Activated naive CD4-positive, alpha-beta T cell treated with anti-CD3 and anti-CD28 coated beads, Interleukin-2, amount 50 U/mL, for 24 hours (primary cell): ENCODE results near the gene NTN3.
"Not testable (repeated sequence)": the region's sequence is repeated elsewhere in the genome, so short reads cannot be mapped to it uniquely, and the experiment has no call there.

Experiments
- H3K27ac Mint-ChIP-seq: one replicate; pipeline ENCODE4 v1.8.0; 2021; ENCODE audit warnings: mild to moderate bottlenecking, mixed read lengths
- H3K27me3 Mint-ChIP-seq: one replicate; pipeline ENCODE4 v1.8.0; 2021; ENCODE audit warnings: mixed read lengths
- H3K36me3 Mint-ChIP-seq: one replicate; pipeline ENCODE4 v1.8.0; 2021; ENCODE audit warnings: mixed read lengths
- H3K4me1 Mint-ChIP-seq: one replicate; pipeline ENCODE4 v1.8.0; 2021; ENCODE audit warnings: mixed read lengths
- H3K4me3 Mint-ChIP-seq: one replicate; pipeline ENCODE4 v1.8.0; 2021; ENCODE audit warnings: mild to moderate bottlenecking, mixed read lengths
- H3K9me3 Mint-ChIP-seq: one replicate; pipeline ENCODE4 v1.8.0; 2021; ENCODE audit warnings: mixed read lengths

NTN3 gene

GRCh38 chr16:2435236-2435635 is 35.9 kb upstream of the NTN3 start:
- not testable (repeated sequence) for H3K36me3 Mint-ChIP-seq

GRCh38 chr16:2436110-2436509 is 35.0 kb upstream of the NTN3 start:
- H3K36me3 Mint-ChIP-seq, result peaks cover 3% of the 10 kb centered on the region
- H3K4me3 Mint-ChIP-seq, result no peak overlapping the region
- H3K27me3 Mint-ChIP-seq, result no peaks in the 10 kb centered on the region
- H3K27ac Mint-ChIP-seq, result no peak overlapping the region
- peaks cover 8% of the 10 kb centered on the region for H3K4me1 Mint-ChIP-seq
- no peaks in the 10 kb centered on the region for H3K9me3 Mint-ChIP-seq

More at GRCh38 chr16:2435236-2435635, 35.9 kb upstream of the NTN3 start:
- peaks cover 15% of the 10 kb centered on the region for H3K4me1 Mint-ChIP-seq
- not testable (repeated sequence) for H3K4me3 Mint-ChIP-seq, H3K27ac Mint-ChIP-seq, H3K9me3 Mint-ChIP-seq, H3K27me3 Mint-ChIP-seq

- H3K4me3 Mint-ChIP-seq, result no peak overlapping the region
- no peak overlapping the region for H3K27ac Mint-ChIP-seq
- no peaks in the 10 kb centered on the region for H3K27me3 Mint-ChIP-seq
- H3K36me3 Mint-ChIP-seq, result peaks cover 3% of the 10 kb centered on the region
- no peaks in the 10 kb centered on the region for H3K9me3 Mint-ChIP-seq
- H3K4me1 Mint-ChIP-seq, result peaks cover 8% of the 10 kb centered on the region
Observed at GRCh38 chr16:2437032-2437790, 33.9 kb upstream of the NTN3 start.

- H3K27me3 Mint-ChIP-seq, result no peaks in the 10 kb centered on the region
- H3K4me3 Mint-ChIP-seq, result no peak overlapping the region
- no peaks in the 10 kb centered on the region for H3K9me3 Mint-ChIP-seq
- H3K36me3 Mint-ChIP-seq, result peaks cover 3% of the 10 kb centered on the region
- peaks cover 8% of the 10 kb centered on the region for H3K4me1 Mint-ChIP-seq
- no peak overlapping the region for H3K27ac Mint-ChIP-seq
Observed at GRCh38 chr16:2438121-2438520, 33.0 kb upstream of the NTN3 start.

- Mint-ChIP-seq H3K9me3 (no peaks in the 10 kb centered on the region), H3K4me3 (no peak overlapping the region), H3K27ac (no peak overlapping the region), H3K36me3 (peaks cover 3% of the 10 kb centered on the region), H3K4me1 (peaks cover 8% of the 10 kb centered on the region), H3K27me3 (no peaks in the 10 kb centered on the region)
Observed at GRCh38 chr16:2439598-2439997, 31.5 kb upstream of the NTN3 start.

GRCh38 chr16:2441143-2441804 is 29.8 kb upstream of the NTN3 start:
- H3K27ac Mint-ChIP-seq, H3K27me3 Mint-ChIP-seq, H3K9me3 Mint-ChIP-seq, H3K36me3 Mint-ChIP-seq, H3K4me1 Mint-ChIP-seq, H3K4me3 Mint-ChIP-seq: not testable (repeated sequence)

- no peak overlapping the region for H3K4me3 Mint-ChIP-seq
- H3K36me3 Mint-ChIP-seq, result no peaks in the 10 kb centered on the region
- H3K27ac Mint-ChIP-seq, result no peak overlapping the region
- H3K27me3 Mint-ChIP-seq, result no peaks in the 10 kb centered on the region
- no peaks in the 10 kb centered on the region for H3K9me3 Mint-ChIP-seq
- H3K4me1 Mint-ChIP-seq, result peaks cover 8% of the 10 kb centered on the region
Observed at GRCh38 chr16:2443555-2443954, 27.5 kb upstream of the NTN3 start.

GRCh38 chr16:2447920-2448583 is 23.0 kb upstream of the NTN3 start:
- Mint-ChIP-seq H3K27me3 (no peaks in the 10 kb centered on the region), H3K4me3 (no peak overlapping the region), H3K4me1 (no peaks in the 10 kb centered on the region), H3K36me3 (no peaks in the 10 kb centered on the region), H3K9me3 (no peaks in the 10 kb centered on the region), H3K27ac (no peak overlapping the region)

GRCh38 chr16:2449118-2449517 is 22.0 kb upstream of the NTN3 start:
- Mint-ChIP-seq H3K9me3 (no peaks in the 10 kb centered on the region), H3K36me3 (peaks cover 2% of the 10 kb centered on the region), H3K4me1 (no peaks in the 10 kb centered on the region), H3K4me3 (no peak overlapping the region), H3K27ac (no peak overlapping the region), H3K27me3 (no peaks in the 10 kb centered on the region)

- H3K36me3 Mint-ChIP-seq, result peaks cover 2% of the 10 kb centered on the region
- H3K9me3 Mint-ChIP-seq, result no peaks in the 10 kb centered on the region
- no peaks in the 10 kb centered on the region for H3K27me3 Mint-ChIP-seq
- H3K4me3 Mint-ChIP-seq, result no peak overlapping the region
- H3K4me1 Mint-ChIP-seq, result no peaks in the 10 kb centered on the region
- no peak overlapping the region for H3K27ac Mint-ChIP-seq
Observed at GRCh38 chr16:2450535-2450934, 20.6 kb upstream of the NTN3 start.

GRCh38 chr16:2450975-2451381 is 20.1 kb upstream of the NTN3 start:
- no peak overlapping the region for H3K4me3 Mint-ChIP-seq
- H3K36me3 Mint-ChIP-seq, result peaks cover 2% of the 10 kb centered on the region

GRCh38 chr16:2451851-2452320 is 19.2 kb upstream of the NTN3 start:
- H3K9me3 Mint-ChIP-seq, result no peaks in the 10 kb centered on the region
- H3K4me3 Mint-ChIP-seq, result no peak overlapping the region
- H3K4me1 Mint-ChIP-seq, result no peaks in the 10 kb centered on the region
- no peak overlapping the region for H3K27ac Mint-ChIP-seq
- H3K27me3 Mint-ChIP-seq, result no peaks in the 10 kb centered on the region
- H3K36me3 Mint-ChIP-seq, result peaks cover 2% of the 10 kb centered on the region

More at GRCh38 chr16:2450975-2451381, 20.1 kb upstream of the NTN3 start:
- H3K9me3 Mint-ChIP-seq, result no peaks in the 10 kb centered on the region
- H3K4me1 Mint-ChIP-seq, result no peaks in the 10 kb centered on the region
- H3K27ac Mint-ChIP-seq, result no peak overlapping the region
- no peaks in the 10 kb centered on the region for H3K27me3 Mint-ChIP-seq

GRCh38 chr16:2452650-2453049 is 18.4 kb upstream of the NTN3 start:
- Mint-ChIP-seq H3K4me3 (no peak overlapping the region), H3K4me1 (no peaks in the 10 kb centered on the region), H3K9me3 (no peaks in the 10 kb centered on the region), H3K27me3 (no peaks in the 10 kb centered on the region), H3K27ac (no peak overlapping the region), H3K36me3 (peaks cover 2% of the 10 kb centered on the region)

- H3K4me1 Mint-ChIP-seq, result peaks cover 6% of the 10 kb centered on the region
- H3K36me3 Mint-ChIP-seq, result peaks cover 2% of the 10 kb centered on the region
- H3K27me3 Mint-ChIP-seq, result no peaks in the 10 kb centered on the region
- no peak overlapping the region for H3K27ac Mint-ChIP-seq
- no peaks in the 10 kb centered on the region for H3K9me3 Mint-ChIP-seq
- H3K4me3 Mint-ChIP-seq, result no peak overlapping the region
Observed at GRCh38 chr16:2455081-2455845, 15.8 kb upstream of the NTN3 start.

- Mint-ChIP-seq H3K27me3 (no peaks in the 10 kb centered on the region), H3K27ac (no peak overlapping the region), H3K9me3 (no peaks in the 10 kb centered on the region), H3K4me1 (peaks cover 6% of the 10 kb centered on the region), H3K4me3 (no peak overlapping the region), H3K36me3 (peaks cover 2% of the 10 kb centered on the region)
Observed at GRCh38 chr16:2456551-2457153, 14.4 kb upstream of the NTN3 start.
